ENCODE measurements around the gene STMN3.

DNA sequence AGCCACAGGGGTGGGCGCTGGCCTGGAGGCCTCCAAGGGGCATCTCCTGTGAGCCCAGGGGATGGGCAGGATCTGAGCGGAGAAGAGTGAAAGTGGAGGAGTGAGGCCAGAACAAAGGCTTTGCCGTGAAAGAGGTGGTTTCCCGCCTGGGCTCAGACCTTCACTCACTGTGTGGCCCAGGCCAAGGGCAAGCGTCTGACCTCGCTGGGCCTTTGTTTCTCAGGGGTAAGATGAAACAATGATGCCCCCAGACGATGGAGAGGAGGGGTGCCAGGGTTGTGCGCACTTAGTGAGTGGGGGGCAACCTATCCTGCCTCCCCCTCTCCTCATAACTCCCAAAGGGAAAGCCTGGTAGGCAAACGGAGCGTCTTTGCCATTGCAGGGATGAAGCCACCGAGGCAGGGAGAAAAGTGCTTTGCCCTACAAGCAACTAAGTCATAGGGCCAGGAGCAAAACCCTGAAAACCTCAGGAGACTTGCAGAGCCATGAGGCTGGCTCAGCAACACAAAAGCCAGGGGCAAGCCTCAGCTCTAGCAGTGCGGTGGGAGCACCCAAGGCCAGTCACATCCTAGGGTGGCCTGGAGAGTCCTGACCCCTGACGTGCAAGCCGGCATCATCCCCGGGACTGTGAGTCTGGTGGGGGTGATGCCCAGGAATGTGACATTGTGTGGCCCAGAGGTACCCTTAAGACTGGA lies 897 bp upstream of the STMN3 start:
- TF ChIP-seq RBAK (tag by site-specific recombination; IDR thresholded peaks at IDR 0.05) (no peak), ZNF292 (tag by site-specific recombination; IDR thresholded peaks at IDR 0.05; ENCODE audit: borderline replicate concordance, low read depth) (no peak), ZFP3 (tag by site-specific recombination; IDR thresholded peaks at IDR 0.05; ENCODE audit: low read depth) (no peak)
- TF ChIP-seq, protein P1, sequence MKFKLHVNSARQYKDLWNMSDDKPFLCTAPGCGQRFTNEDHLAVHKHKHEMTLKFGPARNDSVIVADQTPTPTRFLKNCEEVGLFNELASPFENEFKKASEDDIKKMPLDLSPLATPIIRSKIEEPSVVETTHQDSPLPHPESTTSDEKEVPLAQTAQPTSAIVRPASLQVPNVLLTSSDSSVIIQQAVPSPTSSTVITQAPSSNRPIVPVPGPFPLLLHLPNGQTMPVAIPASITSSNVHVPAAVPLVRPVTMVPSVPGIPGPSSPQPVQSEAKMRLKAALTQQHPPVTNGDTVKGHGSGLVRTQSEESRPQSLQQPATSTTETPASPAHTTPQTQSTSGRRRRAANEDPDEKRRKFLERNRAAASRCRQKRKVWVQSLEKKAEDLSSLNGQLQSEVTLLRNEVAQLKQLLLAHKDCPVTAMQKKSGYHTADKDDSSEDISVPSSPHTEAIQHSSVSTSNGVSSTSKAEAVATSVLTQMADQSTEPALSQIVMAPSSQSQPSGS (tag by site-specific recombination; IDR thresholded peaks at IDR 0.05; ENCODE audit: low read depth), result no peak

Measured in HEK293 (cell line).